NCI-H510A (cell line): ENCODE results near the gene SEC22B.
"Not testable (repeated sequence)": the region's sequence is repeated elsewhere in the genome, so short reads cannot be mapped to it uniquely, and the experiment has no call there.

Source experiments
- DNase-seq: peaks from one replicate; lab custom pipeline; 2025; lab: John Stamatoyannopoulos, UW

SEC22B gene

GRCh38 chr1:120116094-120116493 is 60.2 kb downstream of the SEC22B start:
- not testable (repeated sequence) for DNase-seq

- not testable (repeated sequence) for DNase-seq
These were observed 63.2 kb downstream of the SEC22B start for GRCh38 chr1:120113134-120113533.

GRCh38 chr1:120112212-120112611 is 64.1 kb downstream of the SEC22B start:
- DNase-seq, result not testable (repeated sequence)

- DNase-seq, result not testable (repeated sequence)
These were observed 64.5 kb downstream of the SEC22B start for GRCh38 chr1:120111771-120112170.

- not testable (repeated sequence) for DNase-seq
These were observed 65.3 kb downstream of the SEC22B start for GRCh38 chr1:120111008-120111407.

- DNase-seq, result not testable (repeated sequence)
These were observed 66.7 kb downstream of the SEC22B start for GRCh38 chr1:120109656-120110055.

GRCh38 chr1:120109180-120109579 is 67.1 kb downstream of the SEC22B start:
- not testable (repeated sequence) for DNase-seq

- not testable (repeated sequence) for DNase-seq
These were observed 71.0 kb downstream of the SEC22B start for GRCh38 chr1:120105288-120105687.

- DNase-seq, result not testable (repeated sequence)
These were observed 72.6 kb downstream of the SEC22B start for GRCh38 chr1:120103768-120104167.

GRCh38 chr1:120101593-120101992 is 74.7 kb downstream of the SEC22B start:
- DNase-seq, result not testable (repeated sequence)
